Urothelium cell line (cell line): ENCODE data around the gene MAP2K2.

Experiments
- DNase-seq: peaks from one replicate; pipeline ENCODE4 v3.0.0; 2011; ENCODE audit warnings: low spot score, mixed read lengths
- FAIRE-seq: peaks from 2 replicates; lab custom pipeline; 2011; peaks lifted over from hg19 to GRCh38; lab: Jason Lieb, UNC

Gene MAP2K2

DNA sequence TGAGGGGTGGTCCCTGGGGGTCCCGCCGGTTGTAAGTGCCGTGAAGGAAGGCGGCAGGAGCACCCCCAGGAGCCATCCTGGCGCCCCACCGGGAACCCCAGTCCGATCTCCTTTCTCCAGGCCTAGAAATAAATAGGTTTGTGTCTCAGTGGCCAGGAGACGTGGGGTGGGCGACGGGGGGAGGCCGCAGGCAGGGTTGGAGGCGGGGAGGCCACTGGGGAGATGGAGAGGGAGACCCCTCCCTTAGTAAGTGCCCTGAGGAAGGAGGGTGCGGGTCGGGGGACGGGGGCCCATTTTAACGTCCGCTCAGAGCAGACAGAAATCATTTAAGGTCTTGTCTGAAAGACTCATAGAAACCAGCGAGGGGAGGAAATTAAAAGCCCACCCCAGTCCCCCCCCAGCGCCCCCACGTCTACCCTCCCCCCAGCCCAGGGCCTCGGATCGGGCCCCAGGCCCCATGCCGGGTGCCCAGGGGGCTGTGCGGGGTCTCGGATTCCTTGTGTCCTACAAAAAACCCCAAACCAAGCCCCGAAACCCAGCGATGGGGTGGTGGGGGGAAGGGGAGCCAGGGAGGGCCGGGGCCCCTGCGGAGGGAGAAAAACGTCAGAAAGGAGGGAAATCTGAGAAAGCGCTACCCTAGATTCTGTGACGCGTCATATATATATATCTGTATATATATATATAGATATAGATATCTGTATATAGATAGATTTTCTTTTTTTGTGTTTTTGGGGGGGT is 76.8 kb downstream of the MAP2K2 start:
- DNase-seq: no peak

DNA sequence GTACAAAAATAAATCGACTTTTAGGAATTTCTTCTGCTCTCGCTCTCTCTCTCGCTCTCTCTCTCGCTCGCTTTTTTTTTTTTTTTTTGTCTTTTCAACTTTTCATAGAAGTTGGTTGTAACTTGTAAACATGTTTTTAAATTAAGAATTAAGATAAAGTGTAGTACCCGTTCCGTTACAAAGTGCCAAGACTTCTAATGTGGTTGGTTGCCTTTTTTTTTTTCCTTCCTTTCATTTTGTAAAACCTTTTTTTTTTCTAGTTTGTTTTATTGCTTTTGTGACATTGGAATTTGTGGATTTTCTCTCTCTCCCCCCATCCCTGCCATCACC is 77.6 kb downstream of the MAP2K2 start:
- no peak for FAIRE-seq
- no peak for DNase-seq

More for the DNA sequence above, 76.8 kb downstream of the MAP2K2 start:
- FAIRE-seq: no peak

DNA sequence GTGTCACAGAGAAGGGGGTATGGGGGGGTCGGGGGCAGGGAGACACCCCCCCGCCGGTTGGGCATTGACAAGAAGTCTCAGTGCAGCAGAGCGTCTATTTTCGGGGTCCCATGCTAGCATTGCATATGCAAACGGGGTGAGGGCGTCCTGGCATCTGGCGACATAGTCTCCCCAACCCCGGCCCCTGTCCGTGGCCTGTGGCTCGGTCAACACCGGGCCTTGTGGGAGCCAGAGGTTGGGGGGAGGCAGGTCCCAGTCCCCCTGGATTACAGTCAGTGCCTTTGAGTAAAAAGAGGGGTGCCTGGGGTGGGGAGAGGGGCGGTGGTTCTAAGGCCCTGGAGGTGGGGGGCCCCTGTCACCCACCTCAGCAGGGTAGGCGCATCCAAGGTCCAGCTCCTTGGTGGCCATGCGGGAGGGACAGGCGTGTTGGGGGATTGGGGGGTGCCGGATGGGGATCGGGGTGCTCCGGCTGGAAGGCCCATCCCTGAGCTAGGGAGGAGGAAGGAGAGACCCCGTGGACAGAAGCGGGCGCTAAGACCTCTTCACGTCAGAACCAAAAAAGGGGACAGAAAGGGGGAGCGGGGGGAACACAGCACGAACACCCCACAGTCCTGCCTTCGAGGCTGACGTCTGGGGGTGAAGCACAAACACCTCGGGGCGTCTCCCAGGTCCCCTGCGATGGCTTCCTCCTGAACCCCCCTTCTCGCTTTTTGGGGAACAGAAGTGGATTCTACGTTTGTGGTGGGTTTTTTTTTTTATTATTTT is 78.1 kb downstream of the MAP2K2 start:
- no peak for FAIRE-seq

DNA sequence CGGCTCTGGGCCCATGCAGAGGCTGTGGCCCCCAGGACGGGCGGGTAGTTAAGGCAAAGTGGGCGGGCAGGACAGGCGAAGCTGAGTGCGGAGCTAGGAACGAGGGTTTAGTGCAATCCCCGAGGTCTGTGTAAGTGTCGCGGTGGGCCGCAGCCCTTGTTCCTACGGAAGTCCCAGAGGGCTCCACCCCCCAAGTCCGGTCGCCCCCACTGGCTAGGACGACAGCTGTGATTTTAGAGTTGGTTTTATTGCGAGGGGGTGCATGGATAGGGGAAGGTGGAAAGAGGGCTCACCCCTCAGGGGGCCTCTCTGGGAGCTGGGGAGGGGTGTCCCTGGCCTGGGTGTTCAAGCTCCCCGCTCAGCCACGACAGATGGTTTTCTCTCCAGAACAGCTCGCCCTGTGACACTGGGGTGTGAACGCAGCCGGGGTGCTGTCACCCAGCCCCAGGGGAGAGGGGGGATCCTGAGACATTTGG is 78.9 kb downstream of the MAP2K2 start:
- DNase-seq: no peak
- FAIRE-seq: no peak

More for the DNA sequence above, 78.1 kb downstream of the MAP2K2 start:
- DNase-seq: no peak

DNA sequence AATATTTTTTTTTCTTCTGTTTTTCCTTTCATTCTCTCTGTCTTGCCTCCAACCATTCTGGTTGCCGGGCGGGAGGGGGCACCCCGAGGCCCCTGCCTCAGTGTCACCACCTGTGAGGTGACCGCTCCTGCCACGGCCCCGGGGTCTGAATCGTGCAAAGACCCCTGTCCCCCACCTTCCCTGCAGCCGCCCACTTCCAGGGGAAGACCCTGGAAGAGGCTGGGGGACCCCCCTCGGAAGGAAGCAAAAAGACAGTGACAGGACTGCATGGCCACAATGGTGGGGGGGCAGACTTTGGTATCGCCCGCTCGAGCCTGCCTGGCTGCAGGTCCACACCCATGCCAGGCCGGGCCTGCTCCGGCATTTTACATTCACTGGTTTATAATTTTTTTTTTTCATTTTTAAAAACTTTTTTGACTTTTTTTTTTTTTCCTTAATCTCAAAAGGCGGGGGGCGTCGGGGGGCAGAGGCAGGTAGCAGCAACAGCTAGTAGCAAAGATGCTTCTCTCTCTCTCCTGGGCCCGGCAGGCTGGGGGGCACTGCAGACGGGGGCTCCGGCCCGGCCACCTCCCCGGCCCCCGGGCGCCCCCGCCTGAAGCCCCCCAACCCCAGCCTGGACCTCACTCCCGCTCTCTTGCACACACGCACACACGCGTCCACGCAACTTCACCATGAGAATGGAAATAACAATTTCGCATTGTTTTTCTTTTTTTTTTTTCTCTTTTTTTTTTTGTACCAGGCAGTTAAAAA is 79.8 kb downstream of the MAP2K2 start:
- DNase-seq (no peak), FAIRE-seq (no peak)

DNA sequence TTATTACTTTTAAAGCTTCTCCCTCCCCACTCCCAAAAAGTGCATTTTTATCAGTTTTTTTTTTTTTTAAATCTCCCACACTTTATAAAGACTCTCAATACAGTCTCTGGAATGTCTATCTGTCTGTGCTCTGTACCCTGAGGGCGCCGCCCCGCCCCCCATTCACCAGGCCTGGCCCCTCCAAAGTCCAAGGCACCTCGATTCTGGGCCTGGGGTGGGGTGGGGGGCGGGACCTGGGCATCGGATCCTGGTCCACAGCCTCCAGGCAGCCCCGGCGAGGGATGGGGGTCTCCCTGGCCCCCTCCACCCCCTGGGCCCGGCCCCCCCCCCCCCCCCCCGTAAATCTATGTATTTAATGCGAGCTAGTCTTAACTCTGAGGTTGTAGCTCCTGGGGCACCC is 80.5 kb downstream of the MAP2K2 start:
- DNase-seq: no peak
- no peak for FAIRE-seq

DNA sequence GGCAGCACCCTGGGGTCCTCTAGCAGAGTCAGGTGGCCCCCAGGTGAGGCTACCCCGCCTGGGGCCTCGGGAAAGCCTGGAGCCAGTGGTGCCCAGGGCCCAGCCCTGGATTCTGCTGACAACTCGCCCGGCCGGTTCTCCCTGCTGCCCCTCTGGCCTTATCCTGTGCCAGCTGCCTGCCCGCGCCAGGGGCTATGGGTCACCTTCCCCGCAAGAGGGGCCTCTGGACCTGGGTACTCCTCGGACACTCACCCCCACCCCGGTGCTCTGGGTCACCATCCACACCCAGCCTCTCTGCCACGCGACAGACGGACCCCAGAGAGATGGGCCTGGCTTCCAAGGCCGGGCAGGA is 81.2 kb downstream of the MAP2K2 start:
- FAIRE-seq: no peak
- DNase-seq: no peak

DNA sequence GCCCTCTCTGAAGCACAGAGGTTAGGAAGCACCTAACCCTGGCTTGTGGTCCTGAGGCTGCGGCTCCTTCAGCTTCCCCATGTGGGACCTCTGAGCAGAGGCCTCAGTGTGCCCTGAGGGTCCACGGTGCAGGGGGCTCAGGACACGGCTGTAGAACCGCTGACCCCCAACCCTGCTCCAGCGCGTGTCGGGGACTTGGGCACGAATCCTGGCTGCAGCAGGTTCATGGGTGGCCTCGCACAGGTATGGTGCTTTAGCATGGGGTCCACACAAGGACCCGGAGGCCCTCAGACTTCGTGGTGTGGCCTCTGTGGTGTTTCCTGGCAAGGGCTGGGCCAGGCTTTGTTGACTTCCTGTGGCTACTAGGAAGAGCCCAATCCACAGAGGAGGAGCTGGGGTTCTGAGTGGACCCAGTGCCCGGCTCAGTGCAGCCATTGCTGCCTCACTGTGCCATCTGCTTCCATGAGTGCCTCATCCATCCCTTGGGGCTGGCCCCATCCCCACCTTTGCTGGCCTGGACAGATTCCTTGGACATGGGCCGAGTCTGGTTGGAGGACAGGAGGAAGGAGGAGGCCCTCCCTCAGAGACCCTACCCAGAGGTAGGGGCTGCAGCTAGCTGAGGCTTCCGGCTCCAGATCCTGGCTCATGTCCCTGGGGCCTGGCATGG is 81.7 kb downstream of the MAP2K2 start:
- no peak for FAIRE-seq
- no peak for DNase-seq
